Stimulated activated CD8-positive, alpha-beta memory T cell treated with anti-CD3 and anti-CD28 coated beads, Interleukin-7, amount 100 ng/mL, for 1 hour (primary cell): Measurements from ENCODE around the gene PAX1.

Source experiments
- DNase-seq, 2 donors: peaks; one replicate each; pipeline ENCODE4 v3.0.0-alpha.2; 2020; ENCODE audit warnings: low read depth in 2 of 2

The PAX1 gene

GRCh38 chr20:21705575-21706260, at the start of gene PAX1:
TSS of gene PAX1 (plus strand) at chr20:21705664. CDS start at chr20:21705713, 49 bp downstream.
- no peak for DNase-seq

GRCh38 chr20:21656308-21657067, 49.0 kb upstream of the PAX1 start:
- DNase-seq, result no peak

- DNase-seq, result no peak
Observed at GRCh38 chr20:21661488-21662055, 43.9 kb upstream of the PAX1 start.

GRCh38 chr20:21663465-21663864, 42.0 kb upstream of the PAX1 start:
- DNase-seq, result no peak

GRCh38 chr20:21665687-21666446, 39.6 kb upstream of the PAX1 start:
- no peak for DNase-seq

- DNase-seq, result no peak
Observed at GRCh38 chr20:21670126-21670525, 35.3 kb upstream of the PAX1 start.

- DNase-seq, result no peak
Observed at GRCh38 chr20:21670981-21671380, 34.5 kb upstream of the PAX1 start.

- no peak for DNase-seq
Observed at GRCh38 chr20:21677261-21677660, 28.2 kb upstream of the PAX1 start.

- no peak for DNase-seq
Observed at GRCh38 chr20:21677781-21678180, 27.7 kb upstream of the PAX1 start.

GRCh38 chr20:21681234-21681921, 24.1 kb upstream of the PAX1 start:
- no peak for DNase-seq

GRCh38 chr20:21681922-21682318, 23.5 kb upstream of the PAX1 start:
- no peak for DNase-seq

GRCh38 chr20:21682521-21682954, 22.9 kb upstream of the PAX1 start:
- DNase-seq, result no peak

- DNase-seq, result no peak
Observed at GRCh38 chr20:21684671-21685070, 20.8 kb upstream of the PAX1 start.

GRCh38 chr20:21685981-21686380, 19.5 kb upstream of the PAX1 start:
- DNase-seq, result no peak

- no peak for DNase-seq
Observed at GRCh38 chr20:21693322-21693721, 12.1 kb upstream of the PAX1 start.

- DNase-seq, result no peak
Observed at GRCh38 chr20:21698494-21699215, 6.8 kb upstream of the PAX1 start.

GRCh38 chr20:21699216-21699508, 6.3 kb upstream of the PAX1 start:
- DNase-seq, result no peak

- DNase-seq, result no peak
Observed at GRCh38 chr20:21701171-21701876, 4.1 kb upstream of the PAX1 start.

GRCh38 chr20:21702016-21702415, 3.4 kb upstream of the PAX1 start:
- DNase-seq, result no peak
